ENCODE data around the gene SCFD2. TPM values are rescaled to one million over a fixed set of nuclear protein-coding genes. Genes with fewer than 3 reads are reported as not detected.

Gene SCFD2
- total RNA-seq, 4 donors from 2014 or later, result 12.7 to 23.7 (median 18.3) TPM

- intact Hi-C loops (cut with DNase I; ENCODE audit: low total_unique reads) (no loop called here), in situ Hi-C loops (cut with MboI; ENCODE audit: low pct_ligation_motif_present in 1 of 4, low pct_unique_long_range_greater_than_20kb in 1 of 4, low sequenced_read_pairs in 3 of 4) (loop anchor here in 2 of 4 donors (25.0 kb wide), 5 partner anchors 353 to 872 kb away; partner anchors contain the start of genes CHIC2 (in 2 of the 2) and PDGFRA (in 1 of the 2))
- 0 to 1% methylated on average over 2 to 8 of the region's 8 CpGs for WGBS, 2 donors (ENCODE audit: low coverage in 1 of 2)
- H3K27me3 ChIP-seq, result no peaks in the 10 kb centered on the region
- DNase-seq, result no peak
- peak overlapping the region; percentile 62 to 95 (median 69) for H3K4me3 ChIP-seq
- TF ChIP-seq POLR2A (IDR thresholded peaks at IDR 0.05), result no peak
- TF ChIP-seq EP300 (IDR thresholded peaks at IDR 0.05; ENCODE audit: low read depth), result no peak
- TF ChIP-seq POLR2AphosphoS5 (IDR thresholded peaks at IDR 0.05), result no peak
- no peak for TF ChIP-seq CTCF (IDR thresholded peaks at IDR 0.05)
- H3K4me1 ChIP-seq, result peaks cover 3 to 38% (median 16%) of the 10 kb centered on the region in 4 donors
- no peaks in the 10 kb centered on the region for H3K9me3 ChIP-seq
- H3K27ac ChIP-seq, result peak overlapping the region; percentile 53 to 83 (median 68)
- H3K36me3 ChIP-seq, result no peaks in the 10 kb centered on the region
Measured at GRCh38 chr4:53365121-53365485, 758 bp downstream of the SCFD2 start.

- no peak for DNase-seq
- no peaks in the 10 kb centered on the region for H3K9me3 ChIP-seq
- H3K27me3 ChIP-seq, result no peaks in the 10 kb centered on the region
- TF ChIP-seq EP300 (IDR thresholded peaks at IDR 0.05; ENCODE audit: low read depth) (no peak), CTCF (IDR thresholded peaks at IDR 0.05) (no peak), POLR2AphosphoS5 (IDR thresholded peaks at IDR 0.05) (no peak), POLR2A (IDR thresholded peaks at IDR 0.05) (no peak)
- peaks cover 3 to 38% (median 16%) of the 10 kb centered on the region in 4 donors for H3K4me1 ChIP-seq
- H3K36me3 ChIP-seq, result no peaks in the 10 kb centered on the region
- peak overlapping the region in 3 of 4 donors; percentile 62 to 70 (median 68) for H3K4me3 ChIP-seq
- in situ Hi-C loops (cut with MboI; ENCODE audit: low pct_ligation_motif_present in 1 of 4, low pct_unique_long_range_greater_than_20kb in 1 of 4, low sequenced_read_pairs in 3 of 4), result loop anchor here in 2 of 4 donors (25.0 kb wide), 5 partner anchors 352 to 873 kb away; partner anchors contain the start of genes CHIC2 (in 2 of the 2) and PDGFRA (in 1 of the 2)
- intact Hi-C loops (cut with DNase I; ENCODE audit: low total_unique reads), result no loop called here
- 36 to 55% methylated on average over 3 of the region's 3 CpGs for WGBS, 2 donors (ENCODE audit: low coverage in 1 of 2)
- H3K27ac ChIP-seq, result no peak overlapping the region
Measured at GRCh38 chr4:53364624-53365023, 1.2 kb downstream of the SCFD2 start.

GRCh38 chr4:53362093-53362492, 3.8 kb downstream of the SCFD2 start:
- intact Hi-C loops (cut with DNase I; ENCODE audit: low total_unique reads), result no loop called here
- TF ChIP-seq CTCF (IDR thresholded peaks at IDR 0.05), result no peak
- in situ Hi-C loops (cut with MboI; ENCODE audit: low pct_ligation_motif_present in 1 of 4, low pct_unique_long_range_greater_than_20kb in 1 of 4, low sequenced_read_pairs in 3 of 4), result loop anchor here in 2 of 4 donors (25.0 kb wide), 5 partner anchors 350 to 875 kb away; partner anchors contain the start of genes CHIC2 (in 2 of the 2) and PDGFRA (in 1 of the 2)
- H3K4me1 ChIP-seq, result peaks cover 3 to 38% (median 16%) of the 10 kb centered on the region in 4 donors
- 75 to 100% methylated on average over 1 of the region's 1 CpG for WGBS, 2 donors (ENCODE audit: low coverage in 1 of 2)
- H3K9me3 ChIP-seq, result no peaks in the 10 kb centered on the region
- no peaks in the 10 kb centered on the region for H3K36me3 ChIP-seq
- H3K4me3 ChIP-seq, result no peak overlapping the region
- no peak for DNase-seq
- H3K27me3 ChIP-seq, result no peaks in the 10 kb centered on the region
- H3K27ac ChIP-seq, result no peak overlapping the region

- Histone ChIP-seq H3K4me3 (no peak overlapping the region), H3K4me1 (peaks cover 3 to 35% (median 15%) of the 10 kb centered on the region in 4 donors)
- in situ Hi-C loops (cut with MboI; ENCODE audit: low pct_ligation_motif_present in 1 of 4, low pct_unique_long_range_greater_than_20kb in 1 of 4, low sequenced_read_pairs in 3 of 4), result loop anchor here in 2 of 4 donors (25.0 kb wide), 5 partner anchors 349 to 876 kb away; partner anchors contain the start of genes CHIC2 (in 2 of the 2) and PDGFRA (in 1 of the 2)
Measured at GRCh38 chr4:53361451-53361850, 4.4 kb downstream of the SCFD2 start.

More at GRCh38 chr4:53361451-53361850, 4.4 kb downstream of the SCFD2 start:
- DNase-seq, result no peak
- 80 to 81% methylated on average over 2 to 3 of the region's 3 CpGs for WGBS, 2 donors (ENCODE audit: low coverage in 1 of 2)
- no peaks in the 10 kb centered on the region for H3K27me3 ChIP-seq
- no peak overlapping the region for H3K27ac ChIP-seq
- no peaks in the 10 kb centered on the region for H3K9me3 ChIP-seq
- no peaks in the 10 kb centered on the region for H3K36me3 ChIP-seq
- TF ChIP-seq POLR2A (IDR thresholded peaks at IDR 0.05) (no peak), CTCF (IDR thresholded peaks at IDR 0.05) (no peak), POLR2AphosphoS5 (IDR thresholded peaks at IDR 0.05) (no peak), EP300 (IDR thresholded peaks at IDR 0.05; ENCODE audit: low read depth) (no peak)
- intact Hi-C loops (cut with DNase I; ENCODE audit: low total_unique reads), result no loop called here
